Activated CD8-positive, alpha-beta memory T cell treated with anti-CD3 and anti-CD28 coated beads for 4 hours (primary cell): ENCODE measurements around the gene SPOCK3.
"Not testable (repeated sequence)": the region's sequence is repeated elsewhere in the genome, so short reads cannot be mapped to it uniquely, and the experiment has no call there.

Experiments
- DNase-seq, 2 donors: peaks; one replicate each; pipeline ENCODE4 v3.0.0-alpha.2; 2020; ENCODE audit warnings: low read depth in 2 of 2

The SPOCK3 gene

GRCh38 chr4:167035390-167035789, 198.9 kb downstream of the SPOCK3 start:
- no peak for DNase-seq

- no peak for DNase-seq
These were observed 199.3 kb downstream of the SPOCK3 start for GRCh38 chr4:167034983-167035382.

- no peak for DNase-seq
These were observed 201.4 kb downstream of the SPOCK3 start for GRCh38 chr4:167032871-167033270.

- no peak for DNase-seq
These were observed 202.6 kb downstream of the SPOCK3 start for GRCh38 chr4:167031534-167032156.

- no peak for DNase-seq
These were observed 205.3 kb downstream of the SPOCK3 start for GRCh38 chr4:167028976-167029375.

GRCh38 chr4:167025670-167026069, 208.6 kb downstream of the SPOCK3 start:
- DNase-seq, result no peak

GRCh38 chr4:167023364-167023925, 210.8 kb downstream of the SPOCK3 start:
- no peak for DNase-seq

- peak in 1 of 2 donors; percentile 4 for DNase-seq
These were observed 212.6 kb downstream of the SPOCK3 start for GRCh38 chr4:167021545-167022155.

- no peak for DNase-seq
These were observed 213.9 kb downstream of the SPOCK3 start for GRCh38 chr4:167020410-167020809.

GRCh38 chr4:167014944-167015343, 219.3 kb downstream of the SPOCK3 start:
- DNase-seq, result no peak

GRCh38 chr4:167003326-167003725, 231.0 kb downstream of the SPOCK3 start:
- no peak for DNase-seq

GRCh38 chr4:167000141-167000852, 234.0 kb downstream of the SPOCK3 start:
- no peak for DNase-seq

GRCh38 chr4:166996216-166996615, 238.1 kb downstream of the SPOCK3 start:
- no peak for DNase-seq

- no peak for DNase-seq
These were observed 239.6 kb downstream of the SPOCK3 start for GRCh38 chr4:166994686-166995085.

GRCh38 chr4:166991006-166991561, 243.2 kb downstream of the SPOCK3 start:
- DNase-seq, result no peak

- DNase-seq, result no peak
These were observed 244.4 kb downstream of the SPOCK3 start for GRCh38 chr4:166989886-166990285.

GRCh38 chr4:166987026-166987425, 247.3 kb downstream of the SPOCK3 start:
- no peak for DNase-seq

GRCh38 chr4:166981847-166982246, 252.4 kb downstream of the SPOCK3 start:
- no peak for DNase-seq

- DNase-seq, result no peak
These were observed 253.9 kb downstream of the SPOCK3 start for GRCh38 chr4:166980419-166980818.

GRCh38 chr4:166977596-166977995, 256.7 kb downstream of the SPOCK3 start:
- DNase-seq, result no peak

GRCh38 chr4:166972071-166972470, 262.2 kb downstream of the SPOCK3 start:
- DNase-seq, result no peak

GRCh38 chr4:166968219-166968618, 266.1 kb downstream of the SPOCK3 start:
- DNase-seq, result not testable (repeated sequence)
